SK-N-SH (cell line): Measurements from ENCODE around the gene TACR2. TPM values are rescaled to one million over a fixed set of nuclear protein-coding genes. Genes with fewer than 3 reads are reported as not detected.

Source experiments
- CTCF ChIA-PET: fragments of 300-600, 350-600 bp; formaldehyde crosslinking; extraction: SDS; loops from one replicate; lab custom pipeline; 2021; lab: Yijun Ruan, JAX
- POLR2A ChIA-PET: fragments of 350-600 bp; sonication (Branson Sonifier 250); formaldehyde crosslinking; extraction: SDS; loops from one replicate; lab custom pipeline; 2020; ENCODE audit warnings: antibody characterized with exemption, inconsistent platforms; lab: Yijun Ruan, JAX
- DNase-seq: peaks from one replicate; pipeline ENCODE4 v3.0.0; 2012
- H2AFZ ChIP-seq: fragments of 200-600 bp; sonication (generic); 2 replicates; pipeline ENCODE4 v1.8.1; 2016; ENCODE audit warnings: antibody characterized with exemption, mild to moderate bottlenecking, low read depth
- H3F3A ChIP-seq: fragments of 200-600 bp; sonication (generic); replicated peaks from 2 replicates; pipeline ENCODE3; 2016; ENCODE audit warnings: antibody characterized with exemption, mild to moderate bottlenecking; ENCODE audit not compliant: insufficient read depth
- H3K27ac ChIP-seq, 2 experiments: fragments of 200-500 bp in 1 of 2; fragments of 200-600 bp in 1 of 2; sonication (Bioruptor generic) in 1 of 2; sonication (generic), shearing (Covaris generic) in 1 of 2; 2 replicates each; pipeline versions ENCODE4 v1.5.1 to v1.6.1; 2014 to 2016; ENCODE audit warnings: low read depth in 2 of 2, inconsistent platforms in 1 of 2, low read length in 1 of 2, mild to moderate bottlenecking in 1 of 2, mixed read lengths in 1 of 2
- H3K27me3 ChIP-seq: fragments of 200-600 bp; sonication (generic), shearing (Covaris generic); 2 replicates; pipeline ENCODE4 v1.6.1; 2016; ENCODE audit warnings: mixed run types; ENCODE audit not compliant: insufficient read depth
- H3K36me3 ChIP-seq, 2 experiments: fragments of 200-500 bp in 1 of 2; fragments of 200-600 bp in 1 of 2; sonication (Bioruptor generic) in 1 of 2; sonication (generic) in 1 of 2; replicated peaks in 1 of 2; 2 replicates each; pipeline versions ENCODE3 to v1.5.1; 2014 to 2016; ENCODE audit warnings: low read length in 1 of 2, mild to moderate bottlenecking in 1 of 2; ENCODE audit not compliant: insufficient read depth in 2 of 2, control insufficient read depth in 1 of 2
- H3K4me1 ChIP-seq, 2 experiments: fragments of 200-500 bp in 1 of 2; fragments of 200-600 bp in 1 of 2; sonication (Bioruptor generic) in 1 of 2; sonication (generic), shearing (Covaris generic) in 1 of 2; 2 replicates each; pipeline versions ENCODE4 v1.5.1 to v1.6.1; 2014 to 2016; ENCODE audit warnings: low read depth in 1 of 2, low read length in 1 of 2, mixed run types in 1 of 2; ENCODE audit not compliant: insufficient read depth in 2 of 2, control insufficient read depth in 1 of 2
- H3K4me2 ChIP-seq: fragments of 200-600 bp; sonication (generic), shearing (Covaris generic); 2 replicates; pipeline ENCODE4 v1.6.1; 2017; ENCODE audit warnings: mixed run types
- H3K4me3 ChIP-seq, 2 experiments: fragments of 200-500 bp in 1 of 2; fragments of 200-600 bp in 1 of 2; sonication (Bioruptor generic) in 1 of 2; sonication (generic), shearing (Covaris generic) in 1 of 2; 2 replicates each; pipeline versions ENCODE4 v1.5.1 to v1.8.1; 2014 to 2016; ENCODE audit warnings: low read depth in 2 of 2, inconsistent platforms in 1 of 2, low read length in 1 of 2, mild to moderate bottlenecking in 1 of 2, mixed read lengths in 1 of 2, moderate library complexity in 1 of 2
- H3K79me2 ChIP-seq: fragments of 200-600 bp; sonication (generic); 2 replicates; pipeline ENCODE4 v1.8.1; 2017; ENCODE audit warnings: mild to moderate bottlenecking; ENCODE audit not compliant: insufficient read depth
- H3K9ac ChIP-seq: fragments of 200-600 bp; sonication (generic); 2 replicates; pipeline ENCODE4 v1.6.1; 2017; ENCODE audit warnings: mixed run types
- H3K9me2 ChIP-seq: fragments of 200-600 bp; sonication (generic); 2 replicates; pipeline ENCODE4 v1.6.1; 2017; ENCODE audit warnings: mixed run types
- H3K9me3 ChIP-seq: fragments of 200-600 bp; sonication (generic); 2 replicates; pipeline ENCODE4 v1.6.1; 2017; ENCODE audit warnings: mixed run types, mild to moderate bottlenecking, moderate library complexity
- H4K20me1 ChIP-seq: fragments of 200-600 bp; sonication (generic); 2 replicates; pipeline ENCODE4 v1.6.1; 2017; ENCODE audit warnings: mild to moderate bottlenecking, mixed run types; ENCODE audit not compliant: insufficient read depth
- CHD2 ChIP-seq: fragments of 150-350 bp; IDR thresholded peaks from 2 replicates; pipeline ENCODE4 v1.6.1; 2018; ENCODE audit warnings: low read length; ENCODE audit not compliant: partially characterized antibody
- ELF1 ChIP-seq: IDR thresholded peaks from 2 replicates; pipeline ENCODE4 v1.4.0; 2012
- EZH2phosphoT487 ChIP-seq: fragments of 200-600 bp; sonication (generic); IDR thresholded peaks from 2 replicates; pipeline ENCODE4 v1.6.1; 2017; ENCODE audit warnings: low read depth, mixed run types, mild to moderate bottlenecking, antibody characterized with exemption, moderate library complexity, borderline replicate concordance
- FOSL2 ChIP-seq: IDR thresholded peaks from 2 replicates; pipeline ENCODE4 v1.4.0; 2012; ENCODE audit warnings: low read depth, mild to moderate bottlenecking, moderate library complexity, borderline replicate concordance
- FOXJ3 ChIP-seq: sonication (generic); formaldehyde crosslinking; IDR thresholded peaks from 2 replicates; pipeline ENCODE4 v1.5.1; 2020; ENCODE audit warnings: mild to moderate bottlenecking, missing genetic modification reagents
- FOXM1 ChIP-seq: IDR thresholded peaks from 2 replicates; pipeline ENCODE4 v1.4.0; 2012; ENCODE audit warnings: low read depth, mild to moderate bottlenecking
- GATA2 ChIP-seq: sonication (generic); formaldehyde crosslinking; IDR thresholded peaks from 2 replicates; pipeline ENCODE4 v1.5.0; 2020; ENCODE audit warnings: mild to moderate bottlenecking, missing genetic modification reagents
- IRF3 ChIP-seq: fragments of 150-350 bp; IDR thresholded peaks from 2 replicates; pipeline ENCODE4 v1.6.1; 2016; ENCODE audit warnings: mild to moderate bottlenecking, low read depth, low read length
- JUND ChIP-seq: IDR thresholded peaks from 2 replicates; pipeline ENCODE4 v1.4.0; 2012
- MAX ChIP-seq: IDR thresholded peaks from 2 replicates; pipeline ENCODE4 v1.4.0; 2012; ENCODE audit warnings: low read depth
- MEF2A ChIP-seq: IDR thresholded peaks from 2 replicates; pipeline ENCODE4 v1.4.0; 2012; ENCODE audit warnings: low read depth, borderline replicate concordance
- NFIC ChIP-seq: IDR thresholded peaks from 2 replicates; pipeline ENCODE4 v1.4.0; 2012; ENCODE audit warnings: borderline replicate concordance
- NRF1 ChIP-seq: IDR thresholded peaks from 2 replicates; pipeline ENCODE4 v1.6.1; 2012; ENCODE audit warnings: low read depth, mild to moderate bottlenecking, low read length
- RAD21 ChIP-seq: IDR thresholded peaks from 2 replicates; pipeline ENCODE4 v1.6.1; 2012; ENCODE audit warnings: mild to moderate bottlenecking, low read length
- RXRA ChIP-seq: IDR thresholded peaks from 2 replicates; pipeline ENCODE4 v1.4.0; 2012; ENCODE audit warnings: low read depth, mild to moderate bottlenecking, borderline replicate concordance
- TAF1 ChIP-seq: IDR thresholded peaks from 2 replicates; pipeline ENCODE4 v1.6.1; 2012; ENCODE audit warnings: low read depth, mild to moderate bottlenecking, low read length, moderate library complexity, borderline replicate concordance
- USF1 ChIP-seq: IDR thresholded peaks from 2 replicates; pipeline ENCODE4 v1.4.0; 2012; ENCODE audit warnings: low read depth, borderline replicate concordance
- YY1 ChIP-seq: IDR thresholded peaks from 2 replicates; pipeline ENCODE4 v1.4.0; 2012; ENCODE audit warnings: low read depth, mild to moderate bottlenecking
- ZBTB33 ChIP-seq: IDR thresholded peaks from 2 replicates; pipeline ENCODE4 v1.4.0; 2012; ENCODE audit warnings: low read depth, borderline replicate concordance
- WGBS: methylation state at CpG from one replicate; pipeline ENCODE4 v1.1.6; 2017; ENCODE audit warnings: low lambda C conversion rate; 5-methylcytosine and 5-hydroxymethylcytosine counted together
- polyA plus RNA-seq, 3 experiments: library from polyadenylated mRNA; depleted of rRNA; stranded (reverse); fragments of >200 nt; gene quantifications; 2 replicates each; pipeline ENCODE4 v1.2.3, GENCODE V29; 2012

Gene TACR2
- polyA plus RNA-seq, 1 of the 3 experiments (the other 2 are of a cell fraction) = 0.02 TPM

- Histone ChIP-seq H3K4me3 (no peak overlapping the region), H3F3A (no peaks in the 10 kb centered on the region), H3K4me1 (no peaks in the 10 kb centered on the region; a peak in 1 of 4 replicates), H3K9ac (no peak overlapping the region), H4K20me1 (no peaks in the 10 kb centered on the region), H2AFZ (no peak overlapping the region), H3K4me2 (no peak overlapping the region), H3K36me3 (peaks cover 34 to 36% of the 10 kb centered on the region in 2 experiments), H3K27me3 (no peaks in the 10 kb centered on the region), H3K9me3 (no peaks in the 10 kb centered on the region), H3K27ac (no peak overlapping the region), H3K9me2 (no peaks in the 10 kb centered on the region), H3K79me2 (0 out of 2 replicates have a peak, but pooled peaks cover 3% of the 10 kb centered on the region)
- TF ChIP-seq JUND (no peak), IRF3 (no peak), USF1 (no peak), EZH2phosphoT487 (no peak), FOSL2 (no peak), YY1 (no peak), GATA2 (no peak), ELF1 (no peak), NRF1 (no peak), FOXM1 (no peak), FOXJ3 (CRISPR knock-in tag) (no peak)
- CTCF ChIA-PET = interaction anchor here (1.0 to 1.7 kb wide), 2 partner anchors 19 to 41 kb away, joined by 3 read pairs; no protein-coding TSS in a partner anchor
- WGBS = 94% methylated on average over 13 of the region's 13 CpGs
- POLR2A ChIA-PET = interaction anchor here (0.9 kb wide), 1 partner anchor 79 kb away, joined by 4 read pairs; no protein-coding TSS in a partner anchor
- no peak for DNase-seq
Measured at GRCh38 chr10:69374242-69374641, 42.5 kb downstream of the TACR2 start.

- CTCF ChIA-PET = interaction anchor here (1.5 to 1.7 kb wide), 2 partner anchors 39 kb away, joined by 3 read pairs; no protein-coding TSS in a partner anchor
- POLR2A ChIA-PET = no interaction called here
- Histone ChIP-seq H4K20me1 (no peaks in the 10 kb centered on the region), H3K4me2 (no peak overlapping the region), H3K9me2 (no peaks in the 10 kb centered on the region), H2AFZ (no peak overlapping the region), H3K4me1 (no peaks in the 10 kb centered on the region; a peak in 1 of 4 replicates), H3K9me3 (no peaks in the 10 kb centered on the region), H3K79me2 (0 out of 2 replicates have a peak, but pooled peaks cover 3% of the 10 kb centered on the region), H3K9ac (no peak overlapping the region), H3K36me3 (peaks cover 20 to 29% of the 10 kb centered on the region in 2 experiments), H3F3A (no peaks in the 10 kb centered on the region), H3K4me3 (no peak overlapping the region), H3K27ac (no peak overlapping the region), H3K27me3 (no peaks in the 10 kb centered on the region)
- WGBS = 89% methylated on average over 9 of the region's 9 CpGs
- no peak for DNase-seq
- no peak for TF ChIP-seq RAD21
- no peak for TF ChIP-seq NRF1
- no peak for TF ChIP-seq YY1
- no peak for TF ChIP-seq FOXJ3 (CRISPR knock-in tag)
- TF ChIP-seq MAX = no peak
- no peak for TF ChIP-seq RXRA
- no peak for TF ChIP-seq ZBTB33
- no peak for TF ChIP-seq FOXM1
- TF ChIP-seq ELF1 = no peak
- TF ChIP-seq TAF1 = no peak
- TF ChIP-seq NFIC = no peak
- no peak for TF ChIP-seq MEF2A
- no peak for TF ChIP-seq USF1
- no peak for TF ChIP-seq IRF3
- TF ChIP-seq CHD2 = no peak
- TF ChIP-seq, all 33 proteins: peak for 0
Measured at GRCh38 chr10:69372126-69372980, 44.4 kb downstream of the TACR2 start.
